H9 (cell line): ENCODE measurements around the gene EPHB3. TPM values are rescaled to one million over a fixed set of nuclear protein-coding genes. Genes with fewer than 3 reads are reported as not detected.
A peak's percentile ranks its signal among the peaks of the same experiment; 100 is the strongest.

Experiments used
- DNase-seq: peaks from one replicate; pipeline ENCODE4 v3.0.0-alpha.2; 2017
- H2AFZ ChIP-seq: one replicate; pipeline ENCODE4 v1.6.1; 2013; ENCODE audit warnings: mild to moderate bottlenecking, low read length, control low read depth, moderate library complexity
- H2AK5ac ChIP-seq: 2 replicates; pipeline ENCODE4 v1.6.1; 2013; ENCODE audit warnings: low read length, control low read depth, mixed read lengths; ENCODE audit not compliant: insufficient read length
- H2BK120ac ChIP-seq: one replicate; pipeline ENCODE4 v1.6.1; 2013; ENCODE audit warnings: low read depth, mild to moderate bottlenecking, low read length, control low read depth, inconsistent platforms; ENCODE audit not compliant: poor library complexity, severe bottlenecking
- H2BK12ac ChIP-seq: 2 replicates; pipeline ENCODE4 v1.6.1; 2013; ENCODE audit warnings: low read length, control low read depth, mixed read lengths, low read depth; ENCODE audit not compliant: insufficient read length
- H2BK15ac ChIP-seq: 2 replicates; pipeline ENCODE4 v1.6.1; 2013; ENCODE audit warnings: low read depth, low read length, control low read depth
- H2BK20ac ChIP-seq: one replicate; pipeline ENCODE4 v1.6.1; 2013; ENCODE audit warnings: low read depth, mild to moderate bottlenecking, low read length, control low read depth, inconsistent platforms; ENCODE audit not compliant: poor library complexity, severe bottlenecking
- H2BK5ac ChIP-seq: 2 replicates; pipeline ENCODE4 v1.6.1; 2013; ENCODE audit warnings: low read length, control low read depth, mixed read lengths; ENCODE audit not compliant: insufficient read length
- H3K14ac ChIP-seq: 2 replicates; pipeline ENCODE4 v1.6.1; 2013; ENCODE audit warnings: low read length, control low read depth; ENCODE audit not compliant: insufficient read depth
- H3K18ac ChIP-seq: 2 replicates; pipeline ENCODE4 v1.6.1; 2013; ENCODE audit warnings: low read depth, mild to moderate bottlenecking, mixed read lengths, low read length, control low read depth; ENCODE audit not compliant: insufficient read length
- H3K23ac ChIP-seq: 2 replicates; pipeline ENCODE4 v1.6.1; 2013; ENCODE audit warnings: low read length, control low read depth, mixed read lengths, low read depth; ENCODE audit not compliant: insufficient read length
- H3K23me2 ChIP-seq: 2 replicates; pipeline ENCODE4 v1.6.1; 2013; ENCODE audit warnings: low read depth, mild to moderate bottlenecking, mixed read lengths, low read length, control low read depth; ENCODE audit not compliant: insufficient read length, poor library complexity, severe bottlenecking
- H3K27ac ChIP-seq: 2 replicates; pipeline ENCODE4 v1.5.1; 2013; ENCODE audit warnings: low read length, control low read depth, mixed read lengths, low read depth; ENCODE audit not compliant: insufficient read length
- H3K27me3 ChIP-seq: 2 replicates; pipeline ENCODE4 v1.6.1; 2013; ENCODE audit warnings: low read length, control low read depth, inconsistent platforms; ENCODE audit not compliant: insufficient read depth
- H3K4ac ChIP-seq: 2 replicates; pipeline ENCODE4 v1.6.1; 2013; ENCODE audit warnings: low read depth, mild to moderate bottlenecking, control low read depth, inconsistent platforms, low read length, moderate library complexity
- H3K4me1 ChIP-seq: 2 replicates; pipeline ENCODE4 v1.6.1; 2013; ENCODE audit warnings: low read length, control low read depth, inconsistent platforms; ENCODE audit not compliant: insufficient read depth
- H3K4me2 ChIP-seq: 2 replicates; pipeline ENCODE4 v1.6.1; 2013; ENCODE audit warnings: low read length, control low read depth, mixed read lengths; ENCODE audit not compliant: insufficient read length, insufficient read depth
- H3K56ac ChIP-seq: 2 replicates; pipeline ENCODE4 v1.6.1; 2013; ENCODE audit warnings: low read depth, mild to moderate bottlenecking, mixed read lengths, low read length, control low read depth; ENCODE audit not compliant: insufficient read length
- H3K79me1 ChIP-seq: 2 replicates; pipeline ENCODE4 v1.6.1; 2013; ENCODE audit warnings: low read depth, mild to moderate bottlenecking, moderate library complexity, low read length, control low read depth, inconsistent platforms; ENCODE audit not compliant: insufficient read depth, poor library complexity, severe bottlenecking
- H3K79me2 ChIP-seq: 2 replicates; pipeline ENCODE4 v1.6.1; 2013; ENCODE audit warnings: low read length, control low read depth, inconsistent platforms; ENCODE audit not compliant: insufficient read depth
- H3K9ac ChIP-seq: 2 replicates; pipeline ENCODE4 v1.6.1; 2013; ENCODE audit warnings: low read length, control low read depth, mixed read lengths; ENCODE audit not compliant: insufficient read length; ENCODE audit errors: extremely low read depth
- H3K9me3 ChIP-seq: one replicate; pipeline ENCODE4 v1.6.1; 2013; ENCODE audit warnings: low read depth, low read length, inconsistent platforms; ENCODE audit not compliant: control insufficient read depth
- H3T11ph ChIP-seq: one replicate; pipeline ENCODE4 v1.6.1; 2013; ENCODE audit warnings: mild to moderate bottlenecking, low read length, control low read depth, inconsistent platforms
- H4K20me1 ChIP-seq: one replicate; pipeline ENCODE4 v1.6.1; 2013; ENCODE audit not compliant: control insufficient read depth, insufficient read length, insufficient read depth
- H4K5ac ChIP-seq: 2 replicates; pipeline ENCODE4 v1.6.1; 2013; ENCODE audit warnings: low read depth, mild to moderate bottlenecking, mixed read lengths, low read length, control low read depth; ENCODE audit not compliant: insufficient read length
- H4K8ac ChIP-seq: replicated peaks from 2 replicates; pipeline ENCODE4 v1.6.1; 2013; ENCODE audit warnings: low read length, control low read depth, mixed read lengths, low read depth; ENCODE audit not compliant: insufficient read length
- H4K91ac ChIP-seq: 2 replicates; pipeline ENCODE4 v1.6.1; 2013; ENCODE audit warnings: low read depth, mild to moderate bottlenecking, moderate library complexity, mixed read lengths, low read length, control low read depth; ENCODE audit not compliant: insufficient read length
- H3K27ac Mint-ChIP-seq, 3 experiments: 2 replicates in 2 of 3; 3 replicates in 1 of 3; pipeline ENCODE4 v1.8.0; 2020 to 2021; ENCODE audit warnings: mixed read lengths in 3 of 3, mild to moderate bottlenecking in 1 of 3, moderate library complexity in 1 of 3
- H3K27me3 Mint-ChIP-seq: 2 replicates; pipeline ENCODE4 v1.8.0; 2021; ENCODE audit warnings: low read depth, mild to moderate bottlenecking, moderate library complexity, mixed read lengths
- H3K36me3 Mint-ChIP-seq, 3 experiments: 2 replicates in 2 of 3; 3 replicates in 1 of 3; pipeline ENCODE4 v1.8.0; 2020 to 2021; ENCODE audit warnings: low read depth in 3 of 3, mixed read lengths in 3 of 3; ENCODE audit not compliant: insufficient read depth in 1 of 3
- H3K4me1 Mint-ChIP-seq, 2 experiments: 2 replicates each; pipeline ENCODE4 v1.8.0; 2020; ENCODE audit warnings: mixed read lengths in 2 of 2
- H3K4me3 Mint-ChIP-seq, 2 experiments: 2 replicates in 1 of 2; 3 replicates in 1 of 2; pipeline ENCODE4 v1.8.0; 2020 to 2021; ENCODE audit warnings: mild to moderate bottlenecking in 2 of 2, mixed read lengths in 2 of 2, moderate library complexity in 1 of 2
- H3K9me3 Mint-ChIP-seq, 2 experiments: 2 replicates in 1 of 2; 3 replicates in 1 of 2; pipeline ENCODE4 v1.8.0; 2020; ENCODE audit warnings: mild to moderate bottlenecking in 2 of 2, mixed read lengths in 2 of 2, moderate library complexity in 1 of 2
- CTCF ChIP-seq: fragments of 200-600 bp; sonication (generic); conservative IDR thresholded peaks from 3 replicates; pipeline ENCODE4 v1.8.0; 2021; ENCODE audit warnings: antibody characterized with exemption, mild to moderate bottlenecking
- WGBS: extraction: QIAGEN DNeasy Blood & Tissue Kit; methylation state at CpG from one replicate; pipeline ENCODE4 v1.1.7; 2013; ENCODE audit warnings: missing lambda C conversion rate, low lambda C conversion rate, mixed read lengths; ENCODE audit not compliant: insufficient read length; ENCODE audit errors: extremely low coverage; 5-methylcytosine and 5-hydroxymethylcytosine counted together
- total RNA-seq: library from RNA; stranded (reverse); gene quantifications from 2 replicates; pipeline ENCODE4 v1.2.1, GENCODE V29; 2021

EPHB3 gene
- total RNA-seq, 1 experiment from 2014 or later = 1.0 TPM

- Histone ChIP-seq H2BK12ac (no peak overlapping the region), H3K27ac (no peak overlapping the region), H2AK5ac (no peak overlapping the region), H4K91ac (no peak overlapping the region), H3K4me2 (peak overlapping the region; percentile 31), H2AFZ (no peak overlapping the region), H2BK5ac (no peak overlapping the region), H3K27me3 (peaks cover 18% of the 10 kb centered on the region; the same call in 1 of the 2 replicates), H2BK20ac (no peak overlapping the region), H3K9ac (no peak overlapping the region), H3K79me1 (no peaks in the 10 kb centered on the region), H3K23me2 (no peaks in the 10 kb centered on the region), H3K18ac (no peak overlapping the region), H3K56ac (no peak overlapping the region), H3K9me3 (no peaks in the 10 kb centered on the region), H3K14ac (no peak overlapping the region; the same call in 1 of the 2 replicates), H2BK120ac (no peak overlapping the region), H3T11ph (no peak overlapping the region), H3K4ac (no peak overlapping the region), H4K5ac (no peak overlapping the region), H3K4me1 (peaks cover 4% of the 10 kb centered on the region; the same call in 1 of the 2 replicates), H3K23ac (no peak overlapping the region), H4K8ac (no peak overlapping the region), H2BK15ac (no peak overlapping the region), H4K20me1 (no peaks in the 10 kb centered on the region), H3K79me2 (no peaks in the 10 kb centered on the region)
- peak overlapping the region in 1 of 2 experiments; percentile 72; a peak in 1 of 5 replicates for H3K4me3 Mint-ChIP-seq
- TF ChIP-seq CTCF = peak; percentile 41; the same call in 2 of the 3 replicates
- H3K9me3 Mint-ChIP-seq = peaks cover 0 to 2% of the 10 kb centered on the region in 2 experiments; a peak in 2 of 5 replicates
- H3K36me3 Mint-ChIP-seq = peaks cover 0 to 5% (median 0%) of the 10 kb centered on the region in 3 experiments; a peak in 3 of 7 replicates
- peaks cover 54 to 60% of the 10 kb centered on the region in 2 experiments for H3K4me1 Mint-ChIP-seq
- H3K27ac Mint-ChIP-seq = peak overlapping the region in 1 of 3 experiments; percentile 65; a peak in 2 of 7 replicates
- WGBS = no CpG with 5 or more reads among the region's 15 CpGs
- peak; percentile 87 for DNase-seq
- peaks cover 79% of the 10 kb centered on the region for H3K27me3 Mint-ChIP-seq
Measured at GRCh38 chr3:184574515-184575417, 13.2 kb downstream of the EPHB3 start.
